Neuronal stem cell (in vitro differentiated cells): ENCODE results near the gene CLMN.

Experiments
- DNase-seq: peaks from one replicate; pipeline ENCODE4 v3.0.0-alpha.2; 2013; ENCODE audit warnings: low spot score
- H2AFZ ChIP-seq: one replicate; pipeline ENCODE4 v1.6.1; 2013; ENCODE audit warnings: mild to moderate bottlenecking, low read length, inconsistent platforms
- H2AK5ac ChIP-seq: 2 replicates; pipeline ENCODE4 v1.6.1; 2013; ENCODE audit warnings: low read depth, mild to moderate bottlenecking, inconsistent platforms, low read length, moderate library complexity, mixed read lengths
- H2BK120ac ChIP-seq: 2 replicates; pipeline ENCODE4 v1.6.1; 2013; ENCODE audit warnings: low read depth, mild to moderate bottlenecking, inconsistent platforms, low read length, moderate library complexity, mixed read lengths
- H2BK12ac ChIP-seq: one replicate; pipeline ENCODE4 v1.6.1; 2013; ENCODE audit warnings: low read length, inconsistent platforms
- H2BK15ac ChIP-seq: 2 replicates; pipeline ENCODE4 v1.6.1; 2013; ENCODE audit warnings: mild to moderate bottlenecking, low read length, inconsistent platforms, mixed read lengths
- H2BK5ac ChIP-seq: one replicate; pipeline ENCODE4 v1.6.1; 2013; ENCODE audit warnings: inconsistent platforms, mild to moderate bottlenecking, low read length, moderate library complexity
- H3K14ac ChIP-seq: one replicate; pipeline ENCODE4 v1.6.1; 2013; ENCODE audit warnings: low read length, inconsistent platforms
- H3K18ac ChIP-seq: 2 replicates; pipeline ENCODE4 v1.6.1; 2013; ENCODE audit warnings: low read length, inconsistent platforms
- H3K23ac ChIP-seq: 2 replicates; pipeline ENCODE4 v1.6.1; 2013; ENCODE audit warnings: low read depth, mild to moderate bottlenecking, mixed read lengths, low read length, inconsistent platforms; ENCODE audit not compliant: poor library complexity
- H3K27ac ChIP-seq: replicated peaks from 3 replicates; pipeline ENCODE4 v1.5.1; 2013; ENCODE audit warnings: low read length, inconsistent platforms
- H3K27me3 ChIP-seq, 3 experiments: 2 replicates each; pipeline ENCODE4 v1.6.1; 2013; ENCODE audit warnings: low read length in 3 of 3, mild to moderate bottlenecking in 2 of 3, inconsistent platforms in 1 of 3, low read depth in 1 of 3, mixed read lengths in 1 of 3, moderate library complexity in 1 of 3; ENCODE audit not compliant: control insufficient read depth in 3 of 3, insufficient read depth in 3 of 3
- H3K36me3 ChIP-seq, 2 donors: replicated peaks in 1 of 2; 2 replicates each; pipeline ENCODE4 v1.6.1; 2013; ENCODE audit warnings: low read length in 2 of 2; ENCODE audit not compliant: control insufficient read depth in 2 of 2, insufficient read depth in 2 of 2
- H3K4ac ChIP-seq: 2 replicates; pipeline ENCODE4 v1.6.1; 2013; ENCODE audit warnings: inconsistent platforms, mild to moderate bottlenecking, low read length, moderate library complexity
- H3K4me1 ChIP-seq, 2 donors: 1 replicate in 1 of 2; 2 replicates in 1 of 2; pipeline ENCODE4 v1.6.1; 2013; ENCODE audit warnings: low read length in 2 of 2, low read depth in 1 of 2; ENCODE audit not compliant: control insufficient read depth in 2 of 2, insufficient read depth in 1 of 2
- H3K4me2 ChIP-seq: one replicate; pipeline ENCODE4 v1.6.1; 2013; ENCODE audit warnings: mild to moderate bottlenecking, low read length, inconsistent platforms; ENCODE audit not compliant: insufficient read depth, poor library complexity, severe bottlenecking
- H3K4me3 ChIP-seq, 2 donors: 2 replicates each; pipeline ENCODE4 v1.5.1; 2013; ENCODE audit warnings: low read length in 2 of 2, mild to moderate bottlenecking in 2 of 2, inconsistent platforms in 1 of 2, moderate library complexity in 1 of 2
- H3K79me1 ChIP-seq: one replicate; pipeline ENCODE4 v1.6.1; 2013; ENCODE audit warnings: low read depth, mild to moderate bottlenecking, inconsistent platforms, low read length, moderate library complexity
- H3K9ac ChIP-seq: one replicate; pipeline ENCODE4 v1.6.1; 2013; ENCODE audit warnings: mild to moderate bottlenecking, low read depth, low read length, inconsistent platforms; ENCODE audit not compliant: poor library complexity
- H3K9me3 ChIP-seq, 2 donors: replicated peaks in 1 of 2; 2 replicates each; pipeline versions ENCODE3 to v1.6.1; 2013; ENCODE audit warnings: low read length in 2 of 2, mild to moderate bottlenecking in 2 of 2, inconsistent platforms in 1 of 2, low read depth in 1 of 2, mixed read lengths in 1 of 2, moderate library complexity in 1 of 2; ENCODE audit not compliant: control insufficient read depth in 2 of 2, insufficient read depth in 1 of 2
- H4K8ac ChIP-seq: one replicate; pipeline ENCODE4 v1.6.1; 2013; ENCODE audit warnings: low read depth, mild to moderate bottlenecking, inconsistent platforms, low read length, moderate library complexity
- H4K91ac ChIP-seq: one replicate; pipeline ENCODE4 v1.6.1; 2013; ENCODE audit warnings: low read length, low read depth, mild to moderate bottlenecking, inconsistent platforms; ENCODE audit not compliant: poor library complexity
- WGBS, 2 donors: extraction: QIAGEN DNeasy Blood & Tissue Kit; methylation state at CpG; one replicate each; pipeline ENCODE4 v1.1.7; 2013; ENCODE audit warnings: missing lambda C conversion rate in 2 of 2, mixed read lengths in 1 of 2; ENCODE audit not compliant: insufficient read length in 2 of 2, insufficient replicate concordance in 1 of 2; ENCODE audit errors: extremely low coverage in 2 of 2; 5-methylcytosine and 5-hydroxymethylcytosine counted together

Gene CLMN

GRCh38 chr14:95240859-95241813 lies 78.6 kb downstream of the CLMN start:
- H2BK5ac ChIP-seq, result no peak overlapping the region
- H3K4me1 ChIP-seq, result peaks cover 5 to 9% of the 10 kb centered on the region in 2 donors
- H3K4ac ChIP-seq, result no peak overlapping the region
- H3K27me3 ChIP-seq, result no peaks in the 10 kb centered on the region
- H3K9me3 ChIP-seq, result no peaks in the 10 kb centered on the region
- no peak overlapping the region for H3K9ac ChIP-seq
- H3K23ac ChIP-seq, result no peak overlapping the region
- H4K91ac ChIP-seq, result no peak overlapping the region
- no peaks in the 10 kb centered on the region for H3K79me1 ChIP-seq
- H3K18ac ChIP-seq, result peak overlapping the region; percentile 34
- DNase-seq, result no peak
- H2BK15ac ChIP-seq, result no peak overlapping the region
- no peak overlapping the region for H2AFZ ChIP-seq
- H2AK5ac ChIP-seq, result no peak overlapping the region
- no peak overlapping the region for H2BK120ac ChIP-seq
- no peaks in the 10 kb centered on the region for H3K36me3 ChIP-seq
- H2BK12ac ChIP-seq, result no peak overlapping the region
- H3K4me3 ChIP-seq, result no peak overlapping the region
- no peak overlapping the region for H3K14ac ChIP-seq
- no peak overlapping the region for H3K4me2 ChIP-seq
- H4K8ac ChIP-seq, result no peak overlapping the region
- H3K27ac ChIP-seq, result no peak overlapping the region
- no CpG with 5 or more reads among the region's 6 CpGs for WGBS, 2 donors

- no peak overlapping the region for H4K91ac ChIP-seq
- no peak overlapping the region for H3K9ac ChIP-seq
- no peak for DNase-seq
- no peak overlapping the region for H2BK12ac ChIP-seq
- H3K4me2 ChIP-seq, result no peak overlapping the region
- no peaks in the 10 kb centered on the region for H3K27me3 ChIP-seq
- no peak overlapping the region for H3K27ac ChIP-seq
- H3K4me1 ChIP-seq, result peaks cover 5 to 9% of the 10 kb centered on the region in 2 donors
- no peak overlapping the region for H3K4me3 ChIP-seq
- H2BK120ac ChIP-seq, result no peak overlapping the region
- H3K36me3 ChIP-seq, result no peaks in the 10 kb centered on the region
- H3K4ac ChIP-seq, result no peak overlapping the region
- no CpG with 5 or more reads among the region's 10 CpGs for WGBS, 2 donors
- no peak overlapping the region for H2BK5ac ChIP-seq
- H3K23ac ChIP-seq, result no peak overlapping the region
- H3K18ac ChIP-seq, result no peak overlapping the region
- H3K9me3 ChIP-seq, result no peaks in the 10 kb centered on the region
- H2AK5ac ChIP-seq, result no peak overlapping the region
- H3K14ac ChIP-seq, result no peak overlapping the region
- H4K8ac ChIP-seq, result no peak overlapping the region
- no peak overlapping the region for H2BK15ac ChIP-seq
- no peaks in the 10 kb centered on the region for H3K79me1 ChIP-seq
- no peak overlapping the region for H2AFZ ChIP-seq
These were observed 81.0 kb downstream of the CLMN start for GRCh38 chr14:95238487-95239298.

DNA sequence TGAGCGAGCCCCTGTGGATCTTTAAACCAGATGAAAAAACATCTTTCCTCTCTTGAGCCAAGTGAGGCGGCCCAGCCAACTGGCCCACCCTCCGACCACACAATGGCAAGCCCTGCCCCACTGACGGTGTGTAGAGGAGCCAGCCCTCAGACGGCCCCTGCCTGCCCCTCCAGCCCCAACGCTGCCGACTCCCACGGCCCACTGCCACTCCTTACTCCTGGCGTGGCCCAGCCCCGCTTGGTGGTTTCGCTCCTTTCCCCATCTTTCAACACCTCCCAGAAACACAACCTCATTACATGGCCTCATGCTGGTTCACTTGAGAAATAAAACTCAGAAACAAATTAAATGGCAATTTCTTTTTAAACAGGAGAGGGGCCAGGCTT lies 81.8 kb downstream of the CLMN start:
- Histone ChIP-seq H3K4me3 (no peak overlapping the region), H3K27ac (no peak overlapping the region), H3K14ac (no peak overlapping the region), H4K8ac (no peak overlapping the region), H2BK15ac (no peak overlapping the region), H3K27me3 (no peaks in the 10 kb centered on the region), H2BK12ac (no peak overlapping the region), H3K9ac (no peak overlapping the region), H3K4me1 (peaks cover 5 to 9% of the 10 kb centered on the region in 2 donors), H3K4me2 (no peak overlapping the region), H3K23ac (no peak overlapping the region), H3K36me3 (no peaks in the 10 kb centered on the region), H2AK5ac (peak overlapping the region; percentile 72), H3K9me3 (no peaks in the 10 kb centered on the region), H2BK5ac (no peak overlapping the region), H3K18ac (peak overlapping the region; percentile 32), H2AFZ (peak overlapping the region; percentile 45), H4K91ac (no peak overlapping the region), H3K79me1 (no peaks in the 10 kb centered on the region), H3K4ac (no peak overlapping the region), H2BK120ac (no peak overlapping the region)
- no peak for DNase-seq
- WGBS, 2 donors, result no CpG with 5 or more reads among the region's 11 CpGs
